ENCODE measurements around the gene WDR20.

Gene WDR20

DNA sequence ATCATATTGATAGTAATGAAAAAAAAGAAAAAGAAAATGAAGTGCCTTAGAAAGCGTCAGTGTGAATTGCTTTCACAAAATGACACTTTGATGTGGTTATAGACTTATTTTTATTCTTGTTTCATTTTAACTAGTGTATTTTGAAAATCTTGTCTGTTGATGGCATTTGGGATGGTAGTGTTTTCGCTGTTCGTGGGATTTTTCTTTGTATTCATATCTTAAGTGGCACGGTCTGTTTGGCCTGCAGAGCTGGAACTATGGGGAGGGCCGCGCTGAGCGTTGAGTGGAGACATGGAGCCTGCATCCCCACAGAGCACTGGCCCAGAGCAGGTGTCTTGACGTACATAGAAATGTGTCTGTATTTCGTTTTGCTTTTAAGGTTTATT, 61.6 kb downstream of the WDR20 start:
- DNase-seq = no peak

DNA sequence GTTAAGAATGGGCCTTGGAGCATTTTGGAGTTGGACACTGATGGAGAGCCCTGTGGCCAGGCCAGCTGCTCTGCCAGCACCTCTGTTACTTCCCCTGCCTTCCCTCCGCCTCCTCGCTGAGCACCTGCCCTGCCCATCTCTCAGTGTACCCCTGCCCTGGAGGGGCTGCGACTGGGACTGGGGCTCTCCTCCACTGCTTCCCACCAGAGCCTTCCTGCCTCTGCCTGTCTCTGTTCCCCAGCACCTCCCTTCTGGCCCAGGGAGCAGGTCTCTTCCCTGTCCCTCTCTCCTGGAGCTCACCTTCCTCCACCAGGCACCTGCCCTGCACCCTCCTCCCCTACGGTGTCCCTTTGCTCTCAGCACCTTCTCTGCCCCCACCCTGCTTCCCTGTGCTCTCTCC, 62.1 kb downstream of the WDR20 start:
- DNase-seq = no peak

GRCh38 chr14:102202944-102203343, 63.2 kb downstream of the WDR20 start:
- DNase-seq = no peak

DNA sequence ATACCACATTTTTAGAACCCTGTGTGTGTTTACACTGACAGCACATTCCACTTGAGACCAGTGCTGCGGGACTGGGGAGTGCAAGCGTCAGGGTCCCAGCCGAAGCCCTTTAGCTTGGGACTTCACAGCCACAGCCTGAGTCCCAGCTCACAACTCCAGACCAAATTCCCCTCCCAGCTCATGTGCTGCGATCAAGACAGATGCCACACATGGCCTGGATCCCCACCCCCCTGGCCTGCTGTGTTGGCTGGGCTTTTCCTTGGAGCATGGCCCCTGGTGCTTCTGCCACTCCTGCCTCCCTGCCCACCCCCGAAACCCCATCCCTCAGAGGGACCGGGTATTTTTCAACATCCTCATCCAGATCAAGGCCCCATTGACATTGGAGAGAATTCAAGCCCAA, 63.7 kb downstream of the WDR20 start:
- no peak for DNase-seq

- DNase-seq = no peak
These were observed 65.9 kb downstream of the WDR20 start for GRCh38 chr14:102205560-102205959.

DNA sequence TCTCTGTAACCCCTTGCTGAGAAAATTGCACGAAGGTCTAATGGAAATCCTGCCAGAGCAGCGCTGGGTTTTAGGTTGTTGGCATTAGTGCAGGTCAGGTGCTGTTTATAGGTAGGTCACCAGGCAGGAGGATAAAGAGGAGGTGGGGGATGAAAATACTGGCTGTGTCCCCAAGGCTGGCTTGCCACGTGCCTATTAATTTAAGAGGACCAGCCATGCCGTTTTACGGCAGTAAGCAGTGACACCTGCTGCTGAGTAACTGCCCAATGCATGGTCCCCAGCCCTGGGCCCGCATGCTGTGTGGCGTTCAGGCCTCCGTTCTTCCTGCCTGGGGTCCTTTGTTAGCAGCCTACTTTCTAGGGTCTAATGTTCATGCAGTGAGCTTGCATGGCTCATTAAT, 67.2 kb downstream of the WDR20 start:
- no peak for DNase-seq

- DNase-seq = no peak
These were observed 68.2 kb downstream of the WDR20 start for GRCh38 chr14:102207831-102208365.

DNA sequence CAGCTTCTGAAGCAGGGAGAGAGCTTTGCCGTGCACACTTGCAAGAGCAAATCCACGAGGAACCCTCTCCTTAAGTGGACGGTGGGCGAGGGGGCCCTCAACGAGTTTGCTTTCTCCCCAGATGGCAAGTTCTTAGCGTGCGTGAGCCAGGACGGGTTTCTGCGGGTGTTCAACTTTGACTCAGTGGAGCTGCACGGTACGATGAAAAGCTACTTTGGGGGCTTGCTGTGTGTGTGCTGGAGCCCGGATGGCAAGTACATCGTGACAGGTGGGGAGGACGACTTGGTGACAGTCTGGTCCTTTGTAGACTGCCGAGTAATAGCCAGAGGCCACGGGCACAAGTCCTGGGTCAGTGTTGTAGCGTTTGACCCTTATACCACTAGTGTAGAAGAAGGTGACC, 69.0 kb downstream of the WDR20 start:
- DNase-seq = no peak

DNA sequence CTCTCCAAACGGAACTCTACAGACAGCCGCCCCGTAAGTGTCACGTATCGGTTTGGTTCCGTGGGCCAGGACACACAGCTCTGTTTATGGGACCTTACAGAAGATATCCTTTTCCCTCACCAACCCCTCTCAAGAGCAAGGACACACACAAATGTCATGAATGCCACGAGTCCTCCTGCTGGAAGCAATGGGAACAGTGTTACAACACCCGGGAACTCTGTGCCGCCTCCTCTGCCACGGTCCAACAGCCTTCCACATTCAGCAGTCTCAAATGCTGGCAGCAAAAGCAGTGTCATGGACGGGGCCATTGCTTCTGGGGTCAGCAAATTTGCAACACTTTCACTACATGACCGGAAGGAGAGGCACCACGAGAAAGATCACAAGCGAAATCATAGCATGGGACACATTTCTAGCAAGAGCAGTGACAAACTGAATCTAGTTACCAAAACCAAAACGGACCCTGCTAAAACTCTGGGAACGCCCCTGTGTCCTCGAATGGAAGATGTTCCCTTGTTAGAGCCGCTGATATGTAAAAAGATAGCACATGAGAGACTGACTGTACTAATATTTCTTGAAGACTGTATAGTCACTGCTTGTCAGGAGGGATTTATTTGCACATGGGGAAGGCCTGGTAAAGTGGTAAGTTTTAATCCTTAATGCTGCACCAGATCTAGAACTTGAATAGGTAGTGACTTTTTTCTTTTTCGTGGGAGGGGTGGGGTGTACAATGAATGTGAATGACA, 69.7 kb downstream of the WDR20 start:
- no peak for DNase-seq

GRCh38 chr14:102210421-102211042, 70.8 kb downstream of the WDR20 start:
- no peak for DNase-seq

GRCh38 chr14:102211240-102211639, 71.5 kb downstream of the WDR20 start:
- DNase-seq = no peak

DNA sequence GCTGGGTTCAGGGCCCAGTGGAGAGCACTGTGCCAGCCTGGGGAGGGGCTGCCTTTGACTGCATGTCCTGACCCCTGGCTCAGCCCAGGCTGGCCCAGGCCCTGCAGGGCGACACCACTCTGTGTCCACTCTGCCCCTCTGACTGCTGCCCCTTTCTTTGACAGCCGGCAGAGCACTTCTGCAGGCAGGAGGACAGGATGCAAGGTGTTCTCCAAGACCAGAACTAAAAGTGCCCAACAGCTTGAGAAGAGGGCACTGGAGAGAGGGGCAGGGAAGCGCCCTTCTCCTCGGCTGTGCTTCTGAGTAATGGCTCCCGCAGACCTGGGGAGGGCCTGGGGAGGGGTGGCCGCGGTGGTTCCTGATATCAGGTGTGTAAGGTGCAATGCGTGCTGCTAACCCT, 72.7 kb downstream of the WDR20 start:
- no peak for DNase-seq

DNA sequence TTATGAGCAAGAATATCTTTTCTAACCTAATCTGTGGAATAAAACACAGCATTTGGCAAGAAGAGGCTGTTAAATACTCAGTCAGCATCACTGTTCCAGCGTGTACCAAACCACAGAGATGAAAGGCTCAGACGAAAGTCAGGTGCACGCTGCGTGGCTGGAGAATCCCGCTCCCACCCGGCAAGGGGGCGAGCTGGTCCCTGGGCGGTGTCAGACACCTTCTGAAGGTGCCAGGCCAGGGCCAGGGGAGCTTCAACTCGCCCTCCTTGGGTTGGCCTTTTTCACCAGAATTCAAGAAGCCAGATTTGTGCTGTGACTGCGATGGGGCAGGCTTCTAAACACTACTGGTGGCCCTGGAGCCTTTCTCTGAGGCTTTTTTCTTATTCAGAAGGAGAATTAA, 73.1 kb downstream of the WDR20 start:
- no peak for DNase-seq

DNA sequence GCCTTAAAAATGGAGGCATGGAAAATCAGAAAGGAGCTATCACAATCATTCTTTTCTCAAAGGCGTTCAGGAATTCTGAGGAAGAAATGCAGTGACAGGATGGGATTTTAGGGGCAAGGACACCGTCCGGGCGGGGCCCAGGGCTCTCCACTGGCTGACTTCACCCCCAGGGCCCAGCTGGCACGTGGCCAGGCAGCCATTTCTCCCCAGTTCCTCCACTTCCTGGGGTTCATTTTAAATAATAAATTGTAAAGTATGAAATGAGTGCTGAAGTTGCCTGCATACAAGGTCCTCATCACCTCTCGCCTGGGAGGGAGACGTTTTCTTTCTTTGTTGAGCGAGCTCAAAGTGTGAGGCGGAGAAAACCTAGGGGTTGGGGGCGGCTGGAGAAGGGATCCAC, 73.8 kb downstream of the WDR20 start:
- no peak for DNase-seq

DNA sequence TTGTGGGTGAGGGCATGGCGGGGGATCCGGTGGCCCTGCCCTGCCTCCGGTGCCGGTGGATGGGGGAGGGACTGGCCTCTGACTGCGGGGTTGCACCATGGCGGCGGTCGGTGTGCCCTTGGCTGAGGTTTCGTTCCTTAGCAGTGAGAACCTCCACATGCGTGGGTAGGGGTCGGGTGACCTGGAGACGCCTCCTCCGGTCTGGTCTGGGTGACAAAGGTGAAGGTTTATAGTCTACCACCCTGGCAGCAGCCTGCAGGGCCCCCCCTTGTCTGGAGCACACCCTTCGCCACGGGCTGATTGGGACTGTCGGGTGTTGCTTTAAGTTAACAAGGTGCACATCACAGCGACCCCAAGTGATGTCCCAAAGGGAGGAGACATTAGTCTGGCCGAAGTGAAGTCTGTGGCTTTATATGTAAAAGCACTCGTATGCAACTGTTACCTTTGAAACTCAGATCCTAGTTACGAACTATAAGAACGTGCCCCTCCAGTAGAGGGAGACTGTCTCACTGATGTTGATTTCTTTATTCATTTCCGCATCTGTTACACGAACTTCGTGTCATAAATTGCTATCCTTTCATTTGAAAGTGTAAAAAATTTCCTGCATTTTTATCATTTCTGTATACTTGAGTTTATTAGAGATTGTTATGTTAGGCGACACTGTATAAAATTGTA, 74.4 kb downstream of the WDR20 start:
- DNase-seq = no peak

DNA sequence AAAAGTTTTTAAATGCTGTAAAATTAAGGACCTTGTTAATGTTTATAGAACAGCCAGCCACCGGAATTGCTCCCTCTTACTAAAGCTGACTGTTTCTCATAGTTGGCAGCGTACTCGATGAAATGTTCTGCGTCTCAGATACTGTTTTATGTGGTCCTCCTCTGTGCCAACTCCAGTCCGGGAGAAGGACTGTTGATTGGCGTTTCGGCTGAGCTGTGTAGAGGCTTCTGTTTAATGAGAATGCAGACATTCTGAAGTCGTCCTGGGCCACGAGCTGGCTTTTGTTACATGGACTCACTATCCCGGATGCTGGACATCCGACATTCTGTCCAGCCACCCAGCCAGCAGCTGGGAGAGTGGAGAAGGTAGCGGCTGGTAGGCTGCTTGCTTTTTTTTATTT, 75.4 kb downstream of the WDR20 start:
- no peak for DNase-seq

DNA sequence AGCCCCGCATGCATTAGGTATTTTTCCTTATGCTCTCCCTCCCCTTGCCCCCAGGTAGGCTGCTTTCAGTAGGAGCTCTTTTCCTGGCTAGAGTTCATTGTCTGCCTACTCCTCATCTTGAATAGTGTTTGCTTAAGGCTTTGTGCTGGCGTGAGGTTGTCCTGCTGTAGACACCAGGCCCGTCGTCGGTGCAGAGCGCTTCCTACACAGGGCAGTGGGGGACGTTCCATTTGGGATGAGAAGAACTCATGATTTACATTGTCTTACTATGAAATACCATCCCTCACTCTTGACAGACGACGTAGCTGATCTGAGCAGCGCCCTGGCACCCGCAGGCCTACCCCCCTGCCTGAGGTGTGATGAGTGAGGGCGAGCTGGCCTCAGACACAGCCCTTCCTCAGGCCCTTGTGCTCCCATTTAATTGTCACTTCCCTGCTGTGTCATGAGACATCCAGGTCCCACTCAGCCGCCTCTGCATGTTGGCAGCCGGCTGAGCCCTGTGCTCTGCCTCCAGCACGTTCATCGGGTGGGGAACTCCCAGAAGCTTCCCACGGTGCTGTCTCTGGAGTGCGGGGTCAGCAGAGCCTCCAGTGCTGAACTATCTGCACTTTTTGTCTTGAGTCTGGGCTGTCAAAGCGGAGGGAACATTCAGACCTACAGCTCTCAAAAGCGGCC, 76.0 kb downstream of the WDR20 start:
- DNase-seq = no peak

- DNase-seq = no peak
These were observed 77.7 kb downstream of the WDR20 start for GRCh38 chr14:102217399-102217798.

GRCh38 chr14:102217987-102218421, 78.3 kb downstream of the WDR20 start:
- DNase-seq = no peak

DNA sequence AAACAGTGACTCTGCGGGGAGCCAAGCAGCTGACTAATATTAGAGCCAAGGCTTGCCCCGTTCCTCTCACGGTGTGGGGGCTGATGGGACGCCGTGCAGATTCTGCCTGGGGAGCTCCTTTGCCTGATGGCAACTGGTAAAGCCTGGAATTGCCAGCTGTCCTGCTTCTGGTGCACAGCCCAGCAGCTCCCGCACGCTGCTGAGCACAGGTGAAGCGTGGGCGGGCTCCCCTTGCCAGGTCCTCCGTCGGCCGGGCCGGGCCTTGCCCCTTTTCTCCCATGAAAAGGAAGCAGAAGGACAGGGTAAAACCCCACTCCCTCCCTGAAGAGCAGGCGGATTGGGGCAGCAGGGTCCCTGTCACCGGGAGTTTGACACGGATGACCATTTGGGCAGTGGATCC, 79.0 kb downstream of the WDR20 start:
- DNase-seq = no peak

GRCh38 chr14:102219316-102219715, 79.6 kb downstream of the WDR20 start:
- DNase-seq = no peak

DNA sequence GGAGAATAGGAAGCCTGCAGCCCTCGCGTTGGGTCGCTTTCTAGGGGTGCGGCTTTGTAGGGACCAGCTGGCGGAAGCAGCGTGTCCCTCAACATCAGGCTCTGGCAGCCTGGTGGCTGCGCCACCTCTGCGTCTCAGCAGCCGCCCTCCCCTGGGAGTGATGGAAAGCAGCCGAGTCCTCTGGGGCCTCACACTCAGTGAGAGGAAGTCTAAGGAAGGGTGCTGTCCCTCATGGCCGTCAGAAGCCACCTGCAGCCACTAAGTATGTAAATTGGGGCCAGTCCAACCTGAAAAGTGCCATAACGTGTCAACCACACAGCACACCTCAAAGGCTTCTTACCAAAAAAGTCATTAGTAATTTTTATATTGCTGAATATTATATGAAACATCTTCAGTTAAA, 80.3 kb downstream of the WDR20 start:
- DNase-seq = no peak

DNA sequence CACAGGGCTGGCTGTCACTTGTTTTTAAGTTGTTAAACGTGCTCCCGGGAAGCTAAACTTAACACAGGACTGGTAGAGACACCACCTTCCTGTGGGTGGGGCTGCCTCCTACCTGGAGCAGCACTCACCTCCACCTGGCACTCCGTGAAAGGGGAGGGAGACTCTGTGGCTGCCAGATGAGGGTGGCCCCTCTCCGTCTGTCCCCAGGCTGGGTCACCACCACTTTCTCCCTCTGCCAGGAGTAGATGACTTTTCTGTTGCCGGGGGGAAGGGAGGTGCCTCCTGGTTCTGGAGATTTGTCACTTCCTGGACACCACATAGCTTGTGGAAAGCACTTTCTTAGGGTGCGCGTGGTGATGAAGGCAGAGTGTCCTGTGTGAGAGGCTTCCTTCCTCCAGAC, 81.3 kb downstream of the WDR20 start:
- DNase-seq = no peak
